ENCODE results near the gene PNPLA5.

PNPLA5 gene

GRCh38 chr22:43844560-43845545 is 47.0 kb downstream of the PNPLA5 start:
- DNase-seq, result no peak
- no peak overlapping the region for H3K27ac Mint-ChIP-seq
- H3K27me3 Mint-ChIP-seq (ENCODE audit: low read depth, poor library complexity), result peaks cover 4% of the 10 kb centered on the region
- TF ChIP-seq CTCF (IDR thresholded peaks at IDR 0.05), result no peak
- peaks cover 27% of the 10 kb centered on the region for H3K4me1 Mint-ChIP-seq
- no peaks in the 10 kb centered on the region for H3K36me3 Mint-ChIP-seq (ENCODE audit: low read depth)
- H3K4me3 Mint-ChIP-seq, result no peak overlapping the region
- no peaks in the 10 kb centered on the region for H3K9me3 Mint-ChIP-seq

GRCh38 chr22:43843783-43844530 is 47.9 kb downstream of the PNPLA5 start:
- Mint-ChIP-seq H3K4me3 (no peak overlapping the region), H3K36me3 (ENCODE audit: low read depth) (no peaks in the 10 kb centered on the region), H3K9me3 (no peaks in the 10 kb centered on the region), H3K4me1 (peaks cover 21% of the 10 kb centered on the region), H3K27me3 (ENCODE audit: low read depth, poor library complexity) (peaks cover 3% of the 10 kb centered on the region), H3K27ac (no peak overlapping the region)
- no peak for TF ChIP-seq CTCF (IDR thresholded peaks at IDR 0.05)
- DNase-seq, result no peak

- no peaks in the 10 kb centered on the region for H3K36me3 Mint-ChIP-seq (ENCODE audit: low read depth)
- H3K4me1 Mint-ChIP-seq, result peaks cover 7% of the 10 kb centered on the region
- DNase-seq, result no peak
- H3K4me3 Mint-ChIP-seq, result no peak overlapping the region
- H3K27me3 Mint-ChIP-seq (ENCODE audit: low read depth, poor library complexity), result no peaks in the 10 kb centered on the region
- no peak for TF ChIP-seq CTCF (IDR thresholded peaks at IDR 0.05)
- H3K9me3 Mint-ChIP-seq, result no peaks in the 10 kb centered on the region
- no peak overlapping the region for H3K27ac Mint-ChIP-seq
Measured at GRCh38 chr22:43841742-43842141, 50.1 kb downstream of the PNPLA5 start.

- TF ChIP-seq CTCF (IDR thresholded peaks at IDR 0.05), result no peak
- Mint-ChIP-seq H3K27ac (no peak overlapping the region), H3K27me3 (ENCODE audit: low read depth, poor library complexity) (no peaks in the 10 kb centered on the region), H3K4me1 (peaks cover under 1% of the 10 kb centered on the region), H3K36me3 (ENCODE audit: low read depth) (no peaks in the 10 kb centered on the region), H3K9me3 (no peaks in the 10 kb centered on the region), H3K4me3 (no peak overlapping the region)
- DNase-seq, result no peak
Measured at GRCh38 chr22:43840851-43841250, 51.0 kb downstream of the PNPLA5 start.

- no peak for DNase-seq
- Mint-ChIP-seq H3K27ac (no peak overlapping the region), H3K9me3 (no peaks in the 10 kb centered on the region), H3K27me3 (ENCODE audit: low read depth, poor library complexity) (no peaks in the 10 kb centered on the region), H3K4me3 (no peak overlapping the region), H3K36me3 (ENCODE audit: low read depth) (peaks cover 3% of the 10 kb centered on the region), H3K4me1 (peaks cover 4% of the 10 kb centered on the region)
- no peak for TF ChIP-seq CTCF (IDR thresholded peaks at IDR 0.05)
Measured at GRCh38 chr22:43840431-43840830, 51.4 kb downstream of the PNPLA5 start.

All from nephron progenitor cell (in vitro differentiated cells).